Effector CD8-positive, alpha-beta T cell (primary cell): ENCODE results near the gene AHCTF1.

Experiments used
- DNase-seq: peaks from one replicate; lab custom pipeline; 2025; lab: John Stamatoyannopoulos, UW

Gene AHCTF1

DNA sequence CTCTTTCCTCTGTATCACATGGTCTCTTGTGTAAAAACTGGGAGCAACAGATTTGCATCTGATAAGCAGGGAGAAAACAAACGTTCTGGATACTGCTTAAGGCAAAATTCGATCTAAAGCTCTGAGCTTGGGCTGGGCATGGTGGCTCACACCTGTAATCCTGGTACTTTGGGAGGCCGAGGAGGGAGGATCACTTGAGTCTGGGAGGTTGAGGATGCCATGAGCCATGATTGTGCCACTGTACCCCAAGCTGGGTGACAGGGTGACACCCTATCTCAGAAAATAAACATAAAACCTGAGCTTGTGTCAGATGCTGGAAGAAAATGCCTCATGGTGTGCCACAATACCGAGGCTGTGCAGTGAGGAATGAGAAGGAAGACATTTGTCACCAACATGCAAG is 133.6 kb downstream of the AHCTF1 start:
- DNase-seq, result no peak

- DNase-seq, result no peak
Observed at GRCh38 chr1:246797597-246797996, 134.2 kb downstream of the AHCTF1 start.

- no peak for DNase-seq
Observed at GRCh38 chr1:246797157-246797556, 134.6 kb downstream of the AHCTF1 start.

DNA sequence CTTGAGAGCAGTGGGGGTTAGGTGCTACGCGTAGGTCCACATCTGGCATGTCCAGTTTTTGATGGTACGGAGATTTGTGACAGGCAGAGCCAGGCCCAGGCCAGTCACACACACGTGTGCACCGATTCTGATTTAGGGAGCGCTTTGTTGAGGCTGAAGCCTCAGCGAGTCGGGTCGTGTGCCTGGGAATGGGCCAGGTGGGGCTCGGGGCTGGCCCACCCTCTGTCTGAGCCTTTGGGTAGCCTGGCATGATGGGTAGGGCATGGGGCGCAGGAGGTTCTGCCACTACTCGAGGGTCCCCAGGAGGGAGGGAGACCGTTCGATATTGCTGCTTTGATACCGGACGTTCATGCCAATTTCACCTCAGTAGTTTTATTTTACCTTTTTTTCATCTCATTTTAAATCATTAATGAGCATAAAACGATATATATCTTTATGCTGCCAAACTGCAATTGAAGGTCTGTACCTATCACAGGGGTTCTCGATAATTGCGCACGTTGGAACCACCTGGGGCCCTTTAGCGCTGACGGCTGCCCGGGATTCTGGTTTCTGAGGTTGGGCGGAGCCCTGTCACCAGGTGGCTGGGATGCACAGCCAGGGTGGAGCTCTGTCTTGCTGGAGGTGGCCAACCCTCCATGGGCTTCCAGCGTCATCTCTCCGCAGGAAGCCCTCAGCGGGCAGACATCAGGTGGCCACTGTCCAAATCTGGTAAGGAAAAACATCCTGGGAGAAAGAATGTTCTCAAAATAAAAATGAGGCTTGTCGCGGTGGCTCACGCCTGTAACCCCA is 135.6 kb downstream of the AHCTF1 start:
- DNase-seq, result no peak

GRCh38 chr1:246794828-246795671 is 136.7 kb downstream of the AHCTF1 start:
- no peak for DNase-seq

DNA sequence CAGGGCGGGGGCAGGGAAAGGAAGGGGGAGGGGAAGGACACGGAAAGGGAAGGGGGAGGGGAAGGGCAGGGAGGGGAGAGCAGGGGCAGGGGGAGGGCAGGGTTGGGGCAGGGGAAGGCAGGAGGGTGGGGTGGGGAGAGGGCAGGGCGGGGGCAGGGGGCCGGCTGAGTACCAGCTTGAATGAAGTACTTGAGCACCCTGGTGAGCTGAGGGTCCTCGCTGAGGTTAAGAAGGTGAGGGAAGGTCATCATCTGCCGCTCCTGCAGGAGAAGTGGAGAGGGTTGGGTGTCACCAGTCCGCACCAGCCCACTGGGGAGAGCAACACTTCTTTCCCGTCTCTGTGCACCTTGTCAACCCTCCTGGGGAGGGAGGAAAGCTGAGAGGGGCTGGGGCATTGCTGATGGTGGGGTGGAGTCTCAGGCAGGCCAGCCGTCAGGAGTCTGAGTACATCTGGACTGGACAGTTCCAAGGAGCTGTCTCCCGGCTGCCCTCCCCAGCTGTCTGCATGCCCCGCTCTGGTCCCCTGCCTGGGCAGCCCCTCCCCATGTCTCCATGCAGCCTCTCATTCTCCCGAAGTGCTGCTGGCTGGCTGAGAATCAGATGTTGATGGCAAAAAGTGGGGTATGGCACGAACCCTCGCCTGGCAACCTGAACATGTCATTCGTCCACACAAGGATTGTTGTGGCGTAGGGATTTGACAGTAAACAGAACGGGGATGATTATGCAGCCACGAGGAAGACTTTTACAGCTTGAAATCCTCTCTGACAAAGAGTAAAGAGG is 137.5 kb downstream of the AHCTF1 start:
- DNase-seq, result no peak

DNA sequence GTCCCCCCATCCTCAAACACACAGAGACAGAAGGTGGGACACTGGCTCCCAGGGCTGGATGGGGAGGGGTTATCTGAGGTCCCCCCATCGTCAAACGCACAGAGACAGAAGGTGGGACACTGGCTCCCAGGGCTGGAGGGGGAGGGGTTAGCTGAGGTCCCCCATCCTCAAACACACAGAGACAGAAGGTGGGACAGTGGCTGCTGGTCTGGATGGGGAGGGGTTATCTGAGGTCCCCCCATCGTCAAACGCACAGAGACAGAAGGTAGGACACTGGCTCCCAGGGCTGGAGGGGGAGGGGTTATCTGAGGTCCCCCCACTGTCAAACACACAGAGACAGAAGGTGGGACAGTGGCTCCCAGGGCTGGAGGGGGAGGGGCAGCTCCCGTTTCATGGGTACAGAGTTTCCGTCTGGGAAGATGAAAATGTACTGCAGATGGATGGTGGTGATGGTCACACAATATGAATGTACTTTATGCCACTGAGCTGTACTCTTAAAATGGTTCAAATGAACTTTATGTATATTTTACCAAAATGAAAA is 138.3 kb downstream of the AHCTF1 start:
- DNase-seq, result no peak

GRCh38 chr1:246792603-246793002 is 139.1 kb downstream of the AHCTF1 start:
- no peak for DNase-seq

- no peak for DNase-seq
Observed at GRCh38 chr1:246791303-246791918, 140.3 kb downstream of the AHCTF1 start.

- no peak for DNase-seq
Observed at GRCh38 chr1:246790833-246791232, 140.9 kb downstream of the AHCTF1 start.

GRCh38 chr1:246790364-246790763 is 141.4 kb downstream of the AHCTF1 start:
- no peak for DNase-seq

DNA sequence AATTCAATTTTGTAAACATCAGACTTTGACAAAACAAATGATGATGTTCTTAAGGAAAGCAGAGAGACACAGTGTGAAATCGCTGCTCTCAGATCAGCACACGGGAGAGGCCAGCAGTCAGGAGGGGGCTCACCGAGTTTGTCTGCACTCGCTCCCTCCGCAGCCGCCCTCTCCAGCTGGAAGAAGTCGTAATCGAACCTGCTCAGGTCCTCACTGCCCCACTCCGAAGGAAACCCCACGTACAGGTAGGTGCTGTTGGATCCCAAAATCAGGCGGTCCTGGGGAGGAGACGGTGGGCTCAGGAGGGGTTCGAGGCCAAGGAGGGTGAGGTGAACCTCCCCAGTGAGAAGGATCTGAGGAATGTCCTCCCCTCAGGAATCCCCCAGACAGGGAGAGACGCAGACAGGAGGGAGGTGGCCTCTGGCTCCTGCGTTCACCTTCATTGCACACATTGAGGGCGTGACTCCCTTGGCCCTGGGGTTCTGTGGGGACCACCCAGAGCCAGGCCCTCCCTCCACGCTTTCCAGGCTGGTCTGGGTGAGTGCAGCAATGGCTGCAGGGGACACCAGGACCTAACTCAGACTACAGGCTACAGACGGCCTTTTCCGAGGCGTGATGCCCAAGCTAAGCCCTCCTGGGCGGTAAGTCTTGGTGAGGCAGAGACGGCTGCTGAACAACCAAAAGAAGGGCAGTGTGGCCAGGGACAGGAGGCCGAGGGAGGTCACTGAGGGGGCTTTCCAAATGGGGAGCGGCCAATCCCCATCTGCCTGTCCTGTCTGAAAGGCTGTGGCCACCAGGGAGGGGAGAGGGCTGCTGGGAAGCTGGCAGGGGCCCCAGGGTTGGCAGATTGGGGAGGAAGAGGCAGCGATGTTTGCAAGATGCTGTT is 142.1 kb downstream of the AHCTF1 start:
- no peak for DNase-seq
